OCI-LY7 (cell line): ENCODE data around the gene GPR135. TPM values are rescaled to one million over a fixed set of nuclear protein-coding genes. Genes with fewer than 3 reads are reported as not detected.

Experiments used
- BruUV-seq: library from RNA; stranded (reverse); fragments of 400-500 nt; replicated peaks from 2 replicates; lab custom pipeline; 2021; lab: Mats Ljungman, UMichigan
- CTCF ChIA-PET: fragments of 300-600 bp; sonication (Branson Sonifier 250); formaldehyde crosslinking; loops from one replicate; lab custom pipeline; 2022; ENCODE audit warnings: antibody characterized with exemption; ENCODE audit not compliant: unreplicated experiment; lab: Charles Lee
- POLR2A ChIA-PET: fragments of 300-600 bp; sonication (Branson Sonifier 250); formaldehyde crosslinking; loops from one replicate; lab custom pipeline; 2022; ENCODE audit warnings: antibody characterized with exemption; lab: Charles Lee
- DNase-seq: peaks from one replicate; pipeline ENCODE4 v3.0.0-alpha.2; 2015; ENCODE audit warnings: low spot score
- H2AFZ ChIP-seq: fragments of 200-600 bp; sonication (generic), shearing (Covaris generic); 2 replicates; pipeline ENCODE4 v1.6.1; 2014; ENCODE audit warnings: mild to moderate bottlenecking, antibody characterized with exemption, low read length, moderate library complexity
- H3K27ac ChIP-seq: fragments of 200-600 bp; sonication (generic); 2 replicates; pipeline ENCODE4 v1.5.1; 2014; ENCODE audit warnings: mixed run types, low read depth, mild to moderate bottlenecking, moderate library complexity, low read length, inconsistent platforms; ENCODE audit not compliant: poor library complexity, severe bottlenecking
- H3K36me3 ChIP-seq: fragments of 200-600 bp; sonication (generic); 2 replicates; pipeline ENCODE4 v1.6.1; 2014; ENCODE audit warnings: mild to moderate bottlenecking, antibody characterized with exemption, low read length, moderate library complexity, mixed read lengths; ENCODE audit not compliant: insufficient read depth
- H3K4me1 ChIP-seq: fragments of 200-600 bp; sonication (generic); 2 replicates; pipeline ENCODE4 v1.5.1; 2014; ENCODE audit warnings: mild to moderate bottlenecking, low read length; ENCODE audit not compliant: insufficient read depth, poor library complexity, severe bottlenecking
- H3K4me2 ChIP-seq: fragments of 200-600 bp; sonication (generic); 2 replicates; pipeline ENCODE4 v1.6.1; 2014; ENCODE audit warnings: mild to moderate bottlenecking, low read length
- H3K4me3 ChIP-seq: fragments of 200-600 bp; sonication (generic); 2 replicates; pipeline ENCODE4 v1.5.1; 2014; ENCODE audit warnings: mild to moderate bottlenecking, low read depth, low read length; ENCODE audit not compliant: poor library complexity, severe bottlenecking
- H3K79me2 ChIP-seq: fragments of 200-600 bp; sonication (generic); 2 replicates; pipeline ENCODE4 v1.6.1; 2016; ENCODE audit warnings: low read depth, mild to moderate bottlenecking, low read length, moderate library complexity, mixed read lengths; ENCODE audit not compliant: insufficient read depth
- H3K9me2 ChIP-seq: fragments of 200-600 bp; sonication (generic); 2 replicates; pipeline ENCODE4 v1.6.1; 2016; ENCODE audit warnings: mild to moderate bottlenecking, low read length, mixed read lengths; ENCODE audit not compliant: insufficient read depth
- H3K9me3 ChIP-seq: fragments of 200-600 bp; sonication (generic); 2 replicates; pipeline ENCODE4 v1.6.1; 2014; ENCODE audit warnings: mild to moderate bottlenecking, mixed run types, low read length, mixed read lengths
- H4K20me1 ChIP-seq: fragments of 200-600 bp; sonication (generic); 2 replicates; pipeline ENCODE4 v1.6.1; 2014; ENCODE audit warnings: mild to moderate bottlenecking, antibody characterized with exemption, low read length, moderate library complexity, mixed read lengths; ENCODE audit not compliant: insufficient read depth
- CTCF ChIP-seq: fragments of 200-600 bp; sonication (generic); conservative IDR thresholded peaks from 2 replicates; pipeline ENCODE4 v1.5.1; 2014; ENCODE audit warnings: mild to moderate bottlenecking, antibody characterized with exemption, low read length, moderate library complexity, mixed read lengths
- EZH2phosphoT487 ChIP-seq: fragments of 200-600 bp; sonication (generic); IDR thresholded peaks from 2 replicates; pipeline ENCODE4 v1.6.1; 2018; ENCODE audit warnings: low read depth, borderline replicate concordance, mild to moderate bottlenecking, mixed run types, antibody characterized with exemption, low read length, moderate library complexity, mixed read lengths
- intact Hi-C: fragments of 100-400 bp; cut with micrococcal nuclease; formaldehyde crosslinking; loops from one replicate; pipeline ENCODE4 v1.10.0; 2022; ENCODE audit not compliant: unreplicated experiment
- total RNA-seq, 2 experiments: library from RNA; depleted of rRNA in 1 of 2; stranded (reverse); fragments of >200 nt in 1 of 2; shearing (Covaris generic) in 1 of 2; gene quantifications; 2 replicates each; pipeline ENCODE4 v1.2.3, GENCODE V29; 2014 to 2022

Gene GPR135
- total RNA-seq, 2 experiments from 2014 or later = 6.5 to 10.9 TPM

GRCh38 chr14:59483363-59483762 lies 18.2 kb upstream of the GPR135 start:
- H3K4me3 ChIP-seq = peak overlapping the region; percentile 87
- no peak overlapping the region for H3K27ac ChIP-seq
- no peak for TF ChIP-seq EZH2phosphoT487
- TF ChIP-seq CTCF = no peak
- peaks cover 38% of the 10 kb centered on the region for H3K4me1 ChIP-seq
- H3K36me3 ChIP-seq = peaks cover 15% of the 10 kb centered on the region
- H4K20me1 ChIP-seq = peaks cover 10% of the 10 kb centered on the region
- DNase-seq = no peak
- ChIA-PET POLR2A (interaction anchor here (0.5 to 2.0 kb wide), 5 partner anchors 9 to 1945 kb away, joined by 3 to 7 read pairs (median 4); no protein-coding TSS in a partner anchor), CTCF (no interaction called here)
- no peaks in the 10 kb centered on the region for H3K9me2 ChIP-seq
- H3K9me3 ChIP-seq = no peaks in the 10 kb centered on the region
- no TSS peak for BruUV-seq
- peaks cover 36% of the 10 kb centered on the region; the same call in 1 of the 2 replicates for H3K79me2 ChIP-seq
- intact Hi-C loops = loop anchor here (5.0 to 10.0 kb wide), 3 partner anchors 126 to 861 kb away; no protein-coding TSS in a partner anchor
- peak overlapping the region; percentile 100 for H3K4me2 ChIP-seq
- H2AFZ ChIP-seq = peak overlapping the region; percentile 97; the same call in 1 of the 2 replicates

GRCh38 chr14:59482541-59483331 lies 17.6 kb upstream of the GPR135 start:
- Histone ChIP-seq H3K79me2 (peaks cover 36% of the 10 kb centered on the region; the same call in 1 of the 2 replicates), H3K27ac (no peak overlapping the region), H3K4me3 (peak overlapping the region; percentile 87), H3K4me2 (peak overlapping the region; percentile 100), H4K20me1 (peaks cover 10% of the 10 kb centered on the region), H3K4me1 (peaks cover 38% of the 10 kb centered on the region), H3K36me3 (peaks cover 11% of the 10 kb centered on the region), H3K9me3 (no peaks in the 10 kb centered on the region), H3K9me2 (no peaks in the 10 kb centered on the region), H2AFZ (no peak overlapping the region)
- DNase-seq = no peak
- ChIA-PET POLR2A (interaction anchor here (1.1 to 2.0 kb wide), 3 partner anchors 8 to 723 kb away, joined by 4 to 7 read pairs (median 4); no protein-coding TSS in a partner anchor), CTCF (no interaction called here)
- TSS peak; percentile 66 for BruUV-seq
- intact Hi-C loops = loop anchor here (5.0 to 10.0 kb wide), 3 partner anchors 125 to 862 kb away; no protein-coding TSS in a partner anchor
- no peak for TF ChIP-seq EZH2phosphoT487

- H3K9me2 ChIP-seq = no peaks in the 10 kb centered on the region
- H3K79me2 ChIP-seq = peaks cover 36% of the 10 kb centered on the region; the same call in 1 of the 2 replicates
- H3K4me1 ChIP-seq = peaks cover 38% of the 10 kb centered on the region
- H4K20me1 ChIP-seq = peaks cover 10% of the 10 kb centered on the region
- H2AFZ ChIP-seq = no peak overlapping the region
- peak overlapping the region; percentile 100 for H3K4me2 ChIP-seq
- H3K4me3 ChIP-seq = peak overlapping the region; percentile 87
- CTCF ChIA-PET = no interaction called here
- POLR2A ChIA-PET = interaction anchor here (1.1 kb wide), 1 partner anchor 10 kb away, joined by 4 read pairs; no protein-coding TSS in a partner anchor
- DNase-seq = no peak
- TF ChIP-seq EZH2phosphoT487 (no peak), CTCF (no peak)
- H3K36me3 ChIP-seq = peaks cover 12% of the 10 kb centered on the region
- no TSS peak for BruUV-seq
- no peak overlapping the region for H3K27ac ChIP-seq
- no peaks in the 10 kb centered on the region for H3K9me3 ChIP-seq
- intact Hi-C loops = loop anchor here (5.0 to 10.0 kb wide), 3 partner anchors 125 to 863 kb away; no protein-coding TSS in a partner anchor
Measured at GRCh38 chr14:59481871-59482540, 16.8 kb upstream of the GPR135 start.
